ENCODE results near the gene CPLX1.
"Not testable (repeated sequence)": the region's sequence is repeated elsewhere in the genome, so short reads cannot be mapped to it uniquely, and the experiment has no call there.

Gene CPLX1

DNA sequence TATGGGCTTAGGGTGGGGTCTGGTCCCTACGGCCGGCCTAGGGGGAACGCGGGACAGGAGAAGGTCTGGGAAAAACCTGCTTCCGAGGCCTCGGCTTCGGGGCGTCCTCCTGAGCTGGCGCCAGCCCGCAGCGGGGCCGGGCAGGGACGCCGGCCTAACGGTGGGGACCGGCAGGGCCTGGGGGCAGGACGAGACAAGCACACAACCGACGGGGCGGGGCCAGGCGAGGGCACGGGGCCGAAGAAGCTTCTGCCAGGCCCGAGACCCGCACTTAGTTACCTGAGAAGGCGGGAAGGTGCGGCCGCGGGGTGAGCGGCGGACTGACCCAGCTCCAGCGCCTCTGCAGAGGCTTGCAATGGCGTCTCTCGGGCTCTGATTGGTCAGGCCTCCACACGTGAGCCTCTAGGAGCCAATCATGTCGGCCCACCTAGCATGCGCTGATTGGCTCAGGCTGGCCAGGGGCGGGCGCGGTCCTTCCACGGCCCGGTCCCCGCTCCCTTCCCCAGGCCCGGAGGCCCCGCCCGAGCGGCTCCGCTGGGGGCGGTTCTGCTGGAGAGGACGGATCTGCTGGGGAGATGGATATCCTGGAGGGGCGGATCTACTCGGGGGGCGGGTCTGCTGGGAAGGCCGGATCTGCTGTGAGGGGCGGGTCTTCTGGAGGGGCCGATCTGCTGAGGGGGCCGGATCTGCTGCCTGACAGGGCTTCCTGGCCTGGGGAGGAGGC lies 44.3 kb downstream of the CPLX1 start:
- FAIRE-seq: peak; percentile 94
- peak; percentile 98 for DNase-seq (ENCODE audit: insufficient read length, low spot score)

DNA sequence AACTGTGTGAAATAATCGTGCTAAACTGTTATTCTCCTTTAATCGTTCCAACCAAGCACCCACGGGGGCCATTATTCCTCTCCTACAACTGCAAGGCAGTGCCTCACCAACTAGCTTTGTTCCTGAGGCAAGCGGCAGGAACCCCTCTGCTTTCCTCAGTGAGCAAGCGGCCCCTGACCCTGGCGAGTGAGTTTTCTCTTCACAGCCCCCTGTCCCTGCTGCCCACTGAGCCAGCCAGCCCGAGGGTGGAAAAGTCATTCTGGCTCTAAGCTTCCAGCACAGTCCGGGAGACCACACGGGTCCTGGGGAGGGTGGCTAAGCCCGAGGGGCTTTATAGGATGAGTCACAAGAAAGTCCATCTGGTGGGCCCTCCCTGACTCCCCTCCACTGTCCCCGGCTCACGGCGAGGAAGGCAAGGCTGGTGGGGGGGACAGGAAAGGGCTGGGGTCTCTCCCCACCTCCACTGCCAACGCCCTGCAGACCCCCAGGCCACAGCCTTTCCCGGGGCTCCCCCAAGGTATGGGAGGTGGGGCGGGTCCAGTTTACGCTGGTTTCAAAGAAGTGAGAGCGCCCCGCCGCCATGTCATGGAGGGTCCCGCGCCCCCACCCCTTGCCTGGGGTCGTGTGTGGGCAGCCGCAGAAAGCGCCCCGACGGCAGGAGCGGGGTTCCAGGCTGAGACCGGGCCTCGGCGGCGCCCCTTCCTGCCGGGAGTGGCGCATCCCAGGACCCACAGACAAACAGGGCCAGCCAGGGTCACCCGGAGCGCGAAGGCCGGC lies 45.0 kb downstream of the CPLX1 start:
- no peak for FAIRE-seq
- no peak for DNase-seq (ENCODE audit: insufficient read length, low spot score)

DNA sequence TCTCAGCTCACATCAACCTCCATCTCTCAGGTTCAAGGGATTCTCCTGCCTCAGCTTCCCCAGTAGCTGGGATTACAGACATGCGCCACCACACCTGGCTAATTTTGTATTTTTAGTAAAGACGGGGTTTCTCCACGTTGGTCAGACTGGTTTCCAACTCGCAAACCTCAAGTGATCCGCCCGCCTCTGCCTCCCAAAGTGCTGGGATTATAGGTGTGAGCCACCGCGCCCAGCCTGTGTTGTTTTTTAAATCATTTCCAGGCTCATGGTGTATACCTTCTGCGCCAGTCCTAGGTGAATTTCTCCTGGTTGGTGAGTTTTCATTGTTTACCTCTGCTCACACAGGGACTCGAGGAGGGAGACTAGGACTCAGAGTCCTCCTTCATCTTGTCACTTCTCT lies 45.7 kb downstream of the CPLX1 start:
- not testable (repeated sequence) for FAIRE-seq; DNase-seq (ENCODE audit: insufficient read length, low spot score)

- DNase-seq (ENCODE audit: insufficient read length, low spot score): no peak
- no peak for FAIRE-seq
Measured at GRCh38 chr4:779555-779954, 46.4 kb downstream of the CPLX1 start.

DNA sequence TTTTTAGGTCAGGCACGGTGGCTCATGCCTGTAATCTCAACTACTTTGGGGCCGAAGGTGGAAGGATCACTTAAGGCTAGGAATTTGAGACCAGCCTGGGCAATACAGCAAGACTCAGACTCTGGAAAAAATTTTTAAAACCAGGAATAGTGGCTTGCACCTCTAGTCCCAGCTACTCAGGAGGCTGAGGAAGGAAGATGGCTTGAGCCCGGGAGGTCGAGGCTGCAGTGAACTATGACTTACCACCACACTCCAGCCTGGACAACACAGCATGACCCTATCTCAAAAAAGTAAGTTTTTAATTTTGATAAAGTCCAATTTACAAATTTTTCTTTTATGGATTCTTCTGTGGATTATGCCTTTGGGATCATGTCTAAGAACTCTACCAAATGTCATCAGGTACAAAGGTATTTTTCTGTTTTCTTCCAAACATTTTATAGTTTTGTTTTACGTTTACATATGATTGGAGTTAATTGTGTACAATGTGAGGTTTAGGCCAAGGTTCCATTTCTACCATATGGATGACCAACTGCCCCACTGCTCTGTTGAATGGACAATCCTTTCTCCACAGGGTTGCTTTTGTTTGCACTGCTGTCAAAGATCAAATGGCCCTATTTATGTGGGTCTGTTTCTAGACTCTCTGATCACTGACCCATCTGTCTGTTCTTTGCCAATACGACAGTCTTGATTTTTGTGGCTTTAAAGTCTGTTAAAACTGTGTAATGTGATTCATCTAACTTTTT lies 48.2 kb downstream of the CPLX1 start:
- no peak for DNase-seq (ENCODE audit: insufficient read length, low spot score)
- no peak for FAIRE-seq

- DNase-seq (ENCODE audit: insufficient read length, low spot score) (no peak), FAIRE-seq (no peak)
Measured at GRCh38 chr4:776743-777441, 49.0 kb downstream of the CPLX1 start.

- not testable (repeated sequence) for DNase-seq (ENCODE audit: insufficient read length, low spot score); FAIRE-seq
Measured at GRCh38 chr4:775485-775884, 50.4 kb downstream of the CPLX1 start.

DNA sequence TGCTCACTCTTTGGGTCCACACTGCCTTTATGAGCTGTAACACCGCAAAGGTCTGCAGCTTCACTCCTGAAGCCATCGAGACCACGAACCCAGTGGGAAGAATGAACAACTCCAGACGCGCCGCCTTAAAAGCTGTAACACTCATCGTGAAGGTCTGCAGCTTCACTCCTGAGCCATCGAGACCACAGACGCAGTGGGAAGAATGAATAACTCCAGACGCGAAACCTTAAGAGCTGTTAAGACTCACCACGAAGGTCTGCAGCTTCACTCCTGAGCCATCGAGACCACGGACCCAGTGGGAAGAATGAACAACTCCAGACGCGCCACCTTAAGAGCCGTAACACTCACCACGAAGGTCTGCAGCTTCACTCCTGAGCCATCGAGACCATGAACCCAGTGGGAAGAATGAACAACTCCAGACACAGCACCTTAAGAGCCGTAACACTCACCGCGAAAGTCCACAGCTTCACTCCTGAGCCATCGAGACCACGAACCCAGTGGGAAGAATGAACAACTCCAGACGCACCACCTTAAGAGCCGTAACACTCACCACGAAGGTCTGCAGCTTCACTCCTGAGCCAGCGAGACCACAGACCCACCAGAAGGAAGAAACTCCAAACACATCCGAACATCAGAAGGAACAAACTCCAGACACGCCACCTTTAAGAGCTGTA lies 51.4 kb downstream of the CPLX1 start:
- DNase-seq (ENCODE audit: insufficient read length, low spot score); FAIRE-seq: not testable (repeated sequence)

DNA sequence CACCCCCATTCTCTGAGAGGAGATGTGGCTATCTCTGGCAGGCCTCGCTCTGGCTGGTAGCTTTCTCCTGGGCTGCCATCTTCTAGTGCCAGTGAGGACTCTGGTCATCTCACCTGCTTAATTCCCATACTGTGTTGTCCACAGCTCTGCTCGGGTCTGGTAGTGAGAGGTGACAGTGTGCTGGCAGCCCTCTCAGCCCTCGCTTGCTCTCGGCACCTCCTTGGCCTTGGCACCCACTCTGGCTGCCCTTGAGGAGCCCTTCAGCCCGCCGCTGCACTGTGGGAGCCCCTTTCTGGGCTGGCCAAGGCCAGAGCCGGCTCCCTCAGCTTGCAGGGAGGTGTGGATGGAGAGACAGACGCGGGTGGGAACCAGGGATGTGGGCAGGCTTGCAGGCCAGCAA lies 52.7 kb downstream of the CPLX1 start:
- DNase-seq (ENCODE audit: insufficient read length, low spot score) (no peak), FAIRE-seq (no peak)

- FAIRE-seq: no peak
- DNase-seq (ENCODE audit: insufficient read length, low spot score): no peak
Measured at GRCh38 chr4:772776-773175, 53.2 kb downstream of the CPLX1 start.

GRCh38 chr4:772118-772517 lies 53.8 kb downstream of the CPLX1 start:
- no peak for FAIRE-seq
- DNase-seq (ENCODE audit: insufficient read length, low spot score): no peak

DNA sequence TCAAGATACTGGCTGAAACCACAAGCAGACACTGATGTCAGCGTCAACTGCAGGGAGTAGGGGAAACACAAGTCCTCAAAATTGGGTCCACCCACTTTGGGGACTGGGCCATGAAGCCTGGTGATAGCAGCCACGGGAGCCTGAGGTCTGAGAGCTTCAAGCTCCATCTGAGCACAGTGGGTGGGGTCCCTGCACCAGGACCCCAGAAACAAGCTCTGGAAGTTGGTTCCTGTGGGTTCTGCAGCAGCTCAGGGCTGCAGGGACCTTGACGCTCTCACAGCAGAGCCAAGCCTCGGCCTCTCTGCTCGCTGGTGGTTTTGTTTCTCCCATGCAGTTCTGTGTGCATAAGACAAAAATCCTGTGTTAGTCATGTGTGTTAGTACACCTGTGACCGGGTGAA lies 54.5 kb downstream of the CPLX1 start:
- DNase-seq (ENCODE audit: insufficient read length, low spot score) (no peak), FAIRE-seq (no peak)

- FAIRE-seq (no peak), DNase-seq (ENCODE audit: insufficient read length, low spot score) (no peak)
Measured at GRCh38 chr4:770022-770421, 55.9 kb downstream of the CPLX1 start.

DNA sequence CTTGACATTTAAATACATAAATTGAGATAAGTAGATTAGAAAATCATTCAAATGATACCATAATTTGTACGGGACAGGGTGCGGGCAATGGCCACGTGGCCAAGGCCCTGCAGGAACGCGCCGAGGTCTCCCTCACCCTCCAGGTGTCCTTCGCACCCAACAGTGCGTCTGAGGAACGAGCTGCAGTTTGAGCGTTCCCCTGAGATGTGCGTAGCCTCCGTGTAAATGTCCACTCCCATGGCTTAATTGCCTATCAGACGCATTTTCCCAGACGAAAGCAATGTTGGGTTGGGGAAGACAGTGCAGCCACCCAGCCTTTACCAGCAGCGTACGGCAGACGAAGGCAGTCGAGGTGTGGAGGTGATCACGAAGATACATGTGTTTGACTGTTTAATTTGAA lies 56.4 kb downstream of the CPLX1 start:
- no peak for DNase-seq (ENCODE audit: insufficient read length, low spot score)
- no peak for FAIRE-seq

GRCh38 chr4:768995-769394 lies 56.9 kb downstream of the CPLX1 start:
- FAIRE-seq (no peak), DNase-seq (ENCODE audit: insufficient read length, low spot score) (no peak)

- FAIRE-seq: no peak
- no peak for DNase-seq (ENCODE audit: insufficient read length, low spot score)
Measured at GRCh38 chr4:768076-768475, 57.9 kb downstream of the CPLX1 start.

- FAIRE-seq (no peak), DNase-seq (ENCODE audit: insufficient read length, low spot score) (no peak)
Measured at GRCh38 chr4:766559-767283, 59.2 kb downstream of the CPLX1 start.

- DNase-seq (ENCODE audit: insufficient read length, low spot score) (no peak), FAIRE-seq (no peak)
Measured at GRCh38 chr4:766152-766515, 59.8 kb downstream of the CPLX1 start.

DNA sequence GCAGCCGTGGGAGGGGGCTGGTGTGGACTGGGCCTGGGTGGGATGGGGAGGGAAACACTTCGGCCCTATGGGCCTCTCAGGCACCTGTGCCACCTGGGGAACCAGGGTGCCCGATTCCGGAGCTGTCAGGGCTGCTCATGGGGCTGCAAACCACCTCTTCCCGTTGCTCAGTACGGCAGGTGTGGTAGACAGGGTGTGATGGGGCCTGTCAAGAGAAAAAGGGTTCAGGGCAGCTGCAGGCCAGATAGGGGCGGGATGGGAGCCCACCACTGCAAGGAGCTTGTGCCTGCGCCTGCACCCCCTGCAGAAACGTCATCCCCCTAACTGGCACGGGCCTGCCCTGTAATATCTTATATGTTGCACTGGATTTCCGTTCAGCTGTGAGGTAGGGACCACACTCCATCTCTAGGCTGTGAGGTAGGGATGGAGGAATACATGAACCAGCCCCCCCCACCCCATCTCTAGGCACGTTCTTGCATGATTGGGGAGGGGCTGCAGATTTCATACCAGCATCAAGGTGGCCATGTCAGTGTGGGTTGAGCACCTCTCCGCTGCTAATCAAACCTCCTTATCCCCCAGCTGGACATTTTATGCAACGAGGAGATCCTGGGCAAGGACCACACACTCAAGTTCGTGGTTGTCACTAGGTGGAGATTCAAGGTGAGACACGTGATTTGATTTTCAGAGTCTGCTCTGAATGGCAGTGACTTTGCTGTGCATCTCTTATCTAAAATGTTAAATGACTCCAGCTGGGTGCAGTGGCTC lies 61.3 kb downstream of the CPLX1 start:
- FAIRE-seq: no peak

More for the DNA sequence above, 61.3 kb downstream of the CPLX1 start:
- DNase-seq (ENCODE audit: insufficient read length, low spot score): no peak
